GM19043 (cell line): Measurements from ENCODE around the gene GRM2.

Experiments used
- ATAC-seq: cut with Tn5 transposase; IDR thresholded peaks from one replicate; pipeline ENCODE4 v1.9.1; 2021; ENCODE audit warnings: low read depth; ENCODE audit not compliant: unreplicated experiment

The GRM2 gene

DNA sequence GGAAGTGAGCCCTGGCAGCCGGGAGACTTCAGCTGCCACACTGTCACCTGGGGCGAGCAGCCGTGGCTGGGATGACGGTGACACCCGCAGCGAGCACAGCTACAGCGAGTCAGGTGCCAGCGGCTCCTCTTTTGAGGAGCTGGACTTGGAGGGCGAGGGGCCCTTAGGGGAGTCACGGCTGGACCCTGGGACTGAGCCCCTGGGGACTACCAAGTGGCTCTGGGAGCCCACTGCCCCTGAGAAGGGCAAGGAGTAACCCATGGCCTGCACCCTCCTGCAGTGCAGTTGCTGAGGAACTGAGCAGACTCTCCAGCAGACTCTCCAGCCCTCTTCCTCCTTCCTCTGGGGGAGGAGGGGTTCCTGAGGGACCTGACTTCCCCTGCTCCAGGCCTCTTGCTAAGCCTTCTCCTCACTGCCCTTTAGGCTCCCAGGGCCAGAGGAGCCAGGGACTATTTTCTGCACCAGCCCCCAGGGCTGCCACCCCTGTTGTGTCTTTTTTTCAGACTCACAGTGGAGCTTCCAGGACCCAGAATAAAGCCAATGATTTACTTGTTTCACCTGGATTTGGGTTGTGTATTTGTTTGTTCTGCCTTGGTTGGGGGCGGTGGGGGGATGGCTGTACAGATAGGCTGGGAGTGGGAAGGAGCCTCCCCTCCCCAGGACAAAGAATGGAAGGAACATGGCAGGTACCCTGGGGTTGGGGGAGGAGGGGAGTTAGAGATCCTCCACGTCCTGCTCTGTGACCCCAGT lies 2.9 kb upstream of the GRM2 start:
- no peak for ATAC-seq

GRCh38 chr3:51704511-51704950 lies 2.3 kb upstream of the GRM2 start:
- ATAC-seq: no peak

- ATAC-seq: no peak
Observed at GRCh38 chr3:51705276-51706020, 1.4 kb upstream of the GRM2 start.

DNA sequence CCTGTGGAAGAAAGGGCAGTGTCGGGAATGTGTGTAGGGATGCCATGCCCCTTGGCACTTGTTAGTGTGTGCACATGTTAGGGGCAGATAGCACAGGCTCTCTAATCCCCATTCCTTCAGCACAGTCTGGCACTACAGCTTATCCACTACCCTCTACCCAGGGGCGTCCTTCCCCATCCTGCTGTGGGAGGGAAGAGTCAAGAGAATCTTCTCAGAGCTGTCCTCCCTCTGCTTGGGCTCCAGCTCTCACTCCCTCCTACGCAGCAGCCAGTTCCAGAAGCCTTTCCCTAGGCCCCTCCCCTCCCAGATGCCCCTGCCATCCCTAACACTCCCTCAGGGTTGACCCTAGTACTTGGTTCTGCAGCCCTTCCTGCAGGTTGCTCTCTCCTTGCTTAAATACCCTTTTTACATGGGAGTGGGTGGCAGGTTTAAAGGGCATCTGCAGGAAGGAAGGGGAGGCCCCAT lies 815 bp upstream of the GRM2 start:
- no peak for ATAC-seq

- ATAC-seq: no peak
Observed at GRCh38 chr3:51708216-51708845, 1.5 kb downstream of the GRM2 start.

DNA sequence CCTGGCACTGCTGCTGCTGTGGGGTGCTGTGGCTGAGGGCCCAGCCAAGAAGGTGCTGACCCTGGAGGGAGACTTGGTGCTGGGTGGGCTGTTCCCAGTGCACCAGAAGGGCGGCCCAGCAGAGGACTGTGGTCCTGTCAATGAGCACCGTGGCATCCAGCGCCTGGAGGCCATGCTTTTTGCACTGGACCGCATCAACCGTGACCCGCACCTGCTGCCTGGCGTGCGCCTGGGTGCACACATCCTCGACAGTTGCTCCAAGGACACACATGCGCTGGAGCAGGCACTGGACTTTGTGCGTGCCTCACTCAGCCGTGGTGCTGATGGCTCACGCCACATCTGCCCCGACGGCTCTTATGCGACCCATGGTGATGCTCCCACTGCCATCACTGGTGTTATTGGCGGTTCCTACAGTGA lies 2.1 kb downstream of the GRM2 start:
- no peak for ATAC-seq

DNA sequence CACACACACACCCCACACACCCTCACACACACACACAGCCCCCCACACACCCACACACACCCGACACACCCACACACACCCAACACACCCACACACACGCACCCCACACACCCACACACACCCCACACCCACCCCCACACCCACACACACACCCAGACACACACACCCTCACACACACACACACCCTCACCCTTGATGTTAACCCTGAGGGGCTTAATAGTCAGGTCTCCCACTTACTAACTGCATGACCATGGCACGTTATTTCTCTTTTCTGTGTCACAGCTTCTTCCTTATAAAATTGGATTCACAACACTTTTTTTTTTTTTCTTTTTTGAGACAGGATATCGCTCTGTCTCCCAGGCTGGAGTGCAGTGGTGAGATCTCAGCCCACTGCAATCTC lies 2.8 kb downstream of the GRM2 start:
- no peak for ATAC-seq

DNA sequence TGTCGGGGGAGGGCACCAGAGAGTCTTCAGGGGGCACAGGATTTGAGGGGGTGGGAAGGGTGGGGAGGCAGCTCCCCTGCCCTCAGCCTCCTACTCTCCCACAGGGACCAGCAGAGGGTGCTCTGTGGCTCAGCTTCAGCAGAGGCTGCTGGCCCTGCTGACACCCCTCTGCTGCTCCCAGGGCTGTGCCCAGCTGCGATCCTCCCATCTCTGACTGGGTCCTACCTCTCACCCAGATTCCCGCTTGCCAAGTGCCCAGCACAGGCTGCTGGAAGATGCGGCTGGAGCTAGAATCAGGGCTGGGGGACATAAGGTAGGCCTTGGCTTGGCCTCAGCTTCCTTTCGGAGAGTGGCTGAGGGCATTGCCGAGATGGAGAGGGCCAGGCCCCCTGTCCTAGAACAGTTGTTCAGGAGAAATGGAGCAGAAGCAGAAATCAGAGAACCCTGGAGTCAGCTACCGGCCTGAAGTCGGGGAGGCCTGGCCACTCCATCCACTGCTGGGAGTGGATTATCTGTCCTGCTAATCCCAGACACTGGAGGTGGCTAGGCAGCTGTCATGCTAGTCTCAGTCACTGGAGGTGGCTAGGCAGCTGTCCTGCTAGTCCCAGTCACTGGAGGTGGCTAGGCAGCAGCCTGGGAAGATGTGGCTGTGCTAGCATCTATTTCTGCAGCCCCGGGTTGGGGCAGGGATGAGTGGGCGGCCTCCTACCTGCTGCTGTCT lies 3.9 kb downstream of the GRM2 start:
- ATAC-seq: no peak

DNA sequence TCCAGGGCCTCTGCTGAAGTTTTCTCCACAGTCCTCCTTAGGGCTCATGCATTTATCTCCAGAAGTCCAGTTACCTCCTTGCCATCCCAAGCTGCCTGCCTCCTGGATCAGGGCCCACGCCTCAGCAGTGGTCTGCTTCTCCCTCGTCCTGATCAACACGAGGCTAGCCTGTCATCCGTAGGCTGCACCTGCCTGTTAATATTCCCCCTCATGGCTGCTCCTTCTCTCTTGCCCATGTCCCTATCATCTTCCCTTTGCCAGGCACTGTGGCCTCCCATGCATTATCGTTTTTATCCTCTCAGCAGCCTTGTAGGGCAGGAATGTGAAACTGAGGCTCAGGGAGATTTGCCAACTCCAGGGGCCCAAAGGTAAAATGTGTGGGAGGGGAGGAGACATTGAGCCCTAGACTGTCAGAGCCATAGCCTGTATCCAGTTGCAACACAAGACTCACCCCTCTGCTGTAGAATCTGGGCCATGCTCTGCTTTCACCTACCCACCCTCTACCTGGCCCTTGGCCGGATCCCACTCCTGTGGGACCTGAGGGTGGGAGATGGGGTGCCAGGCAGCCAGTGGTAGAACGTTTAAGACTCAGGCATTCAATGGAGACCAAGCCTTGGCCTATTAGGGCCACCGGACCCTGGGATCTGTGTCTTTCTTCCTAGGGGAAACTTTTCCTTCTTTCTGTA lies 4.6 kb downstream of the GRM2 start:
- ATAC-seq: no peak

DNA sequence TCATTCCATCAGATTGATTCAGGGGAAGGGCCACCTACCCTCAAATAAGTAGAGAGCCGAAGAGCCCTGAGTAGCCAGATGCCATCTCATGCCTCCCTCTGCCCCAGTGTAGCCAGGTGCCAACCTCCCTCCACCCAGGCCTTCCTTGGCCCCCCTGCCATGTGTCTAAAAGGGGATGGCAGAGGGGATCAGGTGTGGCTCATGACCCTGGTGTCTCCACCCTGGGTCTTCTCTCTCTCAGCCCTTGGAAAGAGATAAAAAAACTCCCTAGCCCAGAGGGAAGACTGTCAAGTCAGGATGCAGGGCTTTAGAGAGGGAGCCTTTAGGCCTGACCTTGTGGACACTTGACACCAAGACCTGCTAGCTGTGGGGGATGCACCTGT lies 5.2 kb downstream of the GRM2 start:
- no peak for ATAC-seq

DNA sequence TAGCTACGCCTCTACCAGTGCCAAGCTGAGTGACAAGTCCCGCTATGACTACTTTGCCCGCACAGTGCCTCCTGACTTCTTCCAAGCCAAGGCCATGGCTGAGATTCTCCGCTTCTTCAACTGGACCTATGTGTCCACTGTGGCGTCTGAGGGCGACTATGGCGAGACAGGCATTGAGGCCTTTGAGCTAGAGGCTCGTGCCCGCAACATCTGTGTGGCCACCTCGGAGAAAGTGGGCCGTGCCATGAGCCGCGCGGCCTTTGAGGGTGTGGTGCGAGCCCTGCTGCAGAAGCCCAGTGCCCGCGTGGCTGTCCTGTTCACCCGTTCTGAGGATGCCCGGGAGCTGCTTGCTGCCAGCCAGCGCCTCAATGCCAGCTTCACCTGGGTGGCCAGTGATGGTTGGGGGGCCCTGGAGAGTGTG lies 5.7 kb downstream of the GRM2 start:
- ATAC-seq: no peak

GRCh38 chr3:51712963-51713362 lies 6.1 kb downstream of the GRM2 start:
- ATAC-seq: no peak

DNA sequence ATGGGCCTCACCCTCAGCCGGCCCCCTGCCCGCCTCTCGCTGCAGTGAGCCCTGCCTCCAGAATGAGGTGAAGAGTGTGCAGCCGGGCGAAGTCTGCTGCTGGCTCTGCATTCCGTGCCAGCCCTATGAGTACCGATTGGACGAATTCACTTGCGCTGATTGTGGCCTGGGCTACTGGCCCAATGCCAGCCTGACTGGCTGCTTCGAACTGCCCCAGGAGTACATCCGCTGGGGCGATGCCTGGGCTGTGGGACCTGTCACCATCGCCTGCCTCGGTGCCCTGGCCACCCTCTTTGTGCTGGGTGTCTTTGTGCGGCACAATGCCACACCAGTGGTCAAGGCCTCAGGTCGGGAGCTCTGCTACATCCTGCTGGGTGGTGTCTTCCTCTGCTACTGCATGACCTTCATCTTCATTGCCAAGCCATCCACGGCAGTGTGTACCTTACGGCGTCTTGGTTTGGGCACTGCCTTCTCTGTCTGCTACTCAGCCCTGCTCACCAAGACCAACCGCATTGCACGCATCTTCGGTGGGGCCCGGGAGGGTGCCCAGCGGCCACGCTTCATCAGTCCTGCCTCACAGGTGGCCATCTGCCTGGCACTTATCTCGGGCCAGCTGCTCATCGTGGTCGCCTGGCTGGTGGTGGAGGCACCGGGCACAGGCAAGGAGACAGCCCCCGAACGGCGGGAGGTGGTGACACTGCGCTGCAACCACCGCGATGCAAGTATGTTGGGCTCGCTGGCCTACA lies 8.5 kb downstream of the GRM2 start:
- no peak for ATAC-seq

- no peak for ATAC-seq
Observed at GRCh38 chr3:51715977-51716294, 9.1 kb downstream of the GRM2 start.

GRCh38 chr3:51716805-51717204 lies 9.9 kb downstream of the GRM2 start:
- no peak for ATAC-seq

DNA sequence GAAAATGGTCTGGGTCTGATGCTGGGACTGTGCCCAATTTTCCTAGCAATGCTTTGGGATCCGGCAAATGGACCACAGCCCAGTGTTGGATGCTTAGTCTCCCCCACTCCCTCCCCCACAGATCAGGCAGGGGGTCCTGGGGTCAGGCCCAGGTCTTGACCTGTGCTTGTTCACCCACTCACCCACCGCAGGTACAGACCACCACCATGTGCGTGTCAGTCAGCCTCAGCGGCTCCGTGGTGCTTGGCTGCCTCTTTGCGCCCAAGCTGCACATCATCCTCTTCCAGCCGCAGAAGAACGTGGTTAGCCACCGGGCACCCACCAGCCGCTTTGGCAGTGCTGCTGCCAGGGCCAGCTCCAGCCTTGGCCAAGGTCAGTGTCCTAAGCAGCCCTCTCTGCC lies 10.6 kb downstream of the GRM2 start:
- ATAC-seq: no peak

GRCh38 chr3:51717947-51718346 lies 11.1 kb downstream of the GRM2 start:
- no peak for ATAC-seq

DNA sequence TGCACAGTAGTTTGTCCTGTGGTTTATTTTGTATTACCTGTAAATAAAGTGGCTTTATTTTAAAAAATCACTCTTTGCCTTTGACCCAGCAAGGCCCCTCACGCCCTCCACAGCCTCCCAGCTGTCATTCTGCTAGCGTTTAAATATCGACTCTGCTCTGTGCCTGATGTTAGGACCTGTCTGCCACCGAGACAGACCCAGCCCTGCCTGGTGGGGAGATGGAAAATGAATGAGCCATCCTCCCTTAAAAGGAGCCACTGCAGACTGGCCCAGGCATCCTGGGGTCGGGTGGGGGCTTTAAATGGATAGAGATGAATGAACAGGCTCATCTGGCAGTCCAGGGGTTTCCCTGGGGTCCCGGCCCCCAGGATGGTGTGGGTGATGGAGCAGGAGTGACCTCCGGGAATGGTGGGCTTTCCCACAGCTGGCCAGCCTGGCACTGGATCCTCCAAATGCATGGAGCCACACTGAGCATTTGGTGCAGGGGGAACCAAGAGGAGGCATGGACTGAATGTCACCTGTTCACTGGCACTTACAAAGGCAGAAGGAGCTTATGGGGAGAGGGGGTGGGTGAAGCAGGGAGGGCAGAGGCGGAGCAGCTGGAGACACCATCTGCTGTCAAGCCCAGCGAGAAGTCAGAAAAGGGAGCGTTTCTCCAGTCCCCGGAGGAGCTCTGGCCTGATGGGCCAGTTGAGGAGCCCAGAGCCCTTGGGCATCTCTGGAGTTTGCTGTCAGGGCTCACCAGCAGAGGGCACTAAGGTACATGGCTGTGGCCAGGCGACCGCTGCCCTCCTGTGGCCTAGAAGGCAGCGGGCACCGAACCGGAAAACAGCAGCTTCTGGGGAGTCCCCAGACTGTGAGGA lies 11.9 kb downstream of the GRM2 start:
- ATAC-seq: no peak
